GM12865 (cell line): Measurements from ENCODE around the gene PTX4.
"Not testable (repeated sequence)": the region's sequence is repeated elsewhere in the genome, so short reads cannot be mapped to it uniquely, and the experiment has no call there.

ENCODE experiments used
- DNase-seq: peaks from one replicate; pipeline ENCODE4 v3.0.0; 2010; ENCODE audit warnings: low read depth
- H3K4me3 ChIP-seq: 2 replicates; pipeline ENCODE4 v1.5.1; 2011; ENCODE audit warnings: mild to moderate bottlenecking, low read depth, low read length, control low read depth
- TF ChIP-seq, protein P1 (sequence below): IDR thresholded peaks from 2 replicates; pipeline ENCODE4 v1.5.1; 2011; ENCODE audit warnings: low read length, control low read depth, low read depth, inconsistent platforms; ENCODE audit not compliant: insufficient read depth; ENCODE audit errors: missing control alignments

The PTX4 gene

GRCh38 chr16:1489077-1489476 lies 333 bp upstream of the PTX4 start:
- TF ChIP-seq, protein P1, sequence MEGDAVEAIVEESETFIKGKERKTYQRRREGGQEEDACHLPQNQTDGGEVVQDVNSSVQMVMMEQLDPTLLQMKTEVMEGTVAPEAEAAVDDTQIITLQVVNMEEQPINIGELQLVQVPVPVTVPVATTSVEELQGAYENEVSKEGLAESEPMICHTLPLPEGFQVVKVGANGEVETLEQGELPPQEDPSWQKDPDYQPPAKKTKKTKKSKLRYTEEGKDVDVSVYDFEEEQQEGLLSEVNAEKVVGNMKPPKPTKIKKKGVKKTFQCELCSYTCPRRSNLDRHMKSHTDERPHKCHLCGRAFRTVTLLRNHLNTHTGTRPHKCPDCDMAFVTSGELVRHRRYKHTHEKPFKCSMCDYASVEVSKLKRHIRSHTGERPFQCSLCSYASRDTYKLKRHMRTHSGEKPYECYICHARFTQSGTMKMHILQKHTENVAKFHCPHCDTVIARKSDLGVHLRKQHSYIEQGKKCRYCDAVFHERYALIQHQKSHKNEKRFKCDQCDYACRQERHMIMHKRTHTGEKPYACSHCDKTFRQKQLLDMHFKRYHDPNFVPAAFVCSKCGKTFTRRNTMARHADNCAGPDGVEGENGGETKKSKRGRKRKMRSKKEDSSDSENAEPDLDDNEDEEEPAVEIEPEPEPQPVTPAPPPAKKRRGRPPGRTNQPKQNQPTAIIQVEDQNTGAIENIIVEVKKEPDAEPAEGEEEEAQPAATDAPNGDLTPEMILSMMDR, result no peak
- H3K4me3 ChIP-seq, result no peak overlapping the region
- no peak for DNase-seq

- no peak overlapping the region for H3K4me3 ChIP-seq
- TF ChIP-seq, protein P1, result no peak
- DNase-seq, result no peak
Measured at GRCh38 chr16:1488054-1488601, 616 bp downstream of the PTX4 start.

DNA sequence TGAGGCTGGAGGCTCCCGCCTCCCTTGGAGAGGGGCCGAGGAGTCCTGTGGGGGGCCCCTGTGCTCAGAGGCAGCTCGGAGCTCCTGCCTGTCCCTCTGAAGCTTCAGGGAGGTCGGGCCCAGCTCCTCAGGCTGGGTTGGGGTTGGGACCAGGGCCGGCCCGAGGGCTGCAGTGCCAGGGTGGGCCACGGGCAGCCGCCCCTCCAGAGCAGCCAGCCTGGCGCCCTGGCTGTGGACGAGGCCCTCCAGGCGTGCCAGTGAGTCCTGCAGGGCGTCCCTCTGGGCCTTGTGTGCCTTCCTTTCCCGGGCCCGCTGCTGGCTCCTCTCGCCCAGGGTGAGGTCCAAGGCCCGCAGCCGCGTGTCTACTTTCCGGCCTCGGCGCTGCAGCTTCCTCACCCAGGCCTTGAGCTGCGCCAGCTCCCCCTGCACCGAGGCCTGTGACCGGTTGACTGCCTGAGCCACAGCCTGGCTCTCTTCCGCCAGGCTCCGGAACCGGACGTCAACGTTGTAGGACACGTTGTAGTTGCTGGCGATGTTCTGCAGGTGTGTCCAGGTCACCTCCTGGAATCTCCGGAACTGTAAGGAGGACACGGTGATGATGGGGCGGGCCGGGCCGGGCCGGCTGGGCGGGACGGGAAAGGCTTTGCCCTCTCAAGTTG lies 1.2 kb downstream of the PTX4 start:
- TF ChIP-seq, protein P1, result no peak
- DNase-seq, result no peak

DNA sequence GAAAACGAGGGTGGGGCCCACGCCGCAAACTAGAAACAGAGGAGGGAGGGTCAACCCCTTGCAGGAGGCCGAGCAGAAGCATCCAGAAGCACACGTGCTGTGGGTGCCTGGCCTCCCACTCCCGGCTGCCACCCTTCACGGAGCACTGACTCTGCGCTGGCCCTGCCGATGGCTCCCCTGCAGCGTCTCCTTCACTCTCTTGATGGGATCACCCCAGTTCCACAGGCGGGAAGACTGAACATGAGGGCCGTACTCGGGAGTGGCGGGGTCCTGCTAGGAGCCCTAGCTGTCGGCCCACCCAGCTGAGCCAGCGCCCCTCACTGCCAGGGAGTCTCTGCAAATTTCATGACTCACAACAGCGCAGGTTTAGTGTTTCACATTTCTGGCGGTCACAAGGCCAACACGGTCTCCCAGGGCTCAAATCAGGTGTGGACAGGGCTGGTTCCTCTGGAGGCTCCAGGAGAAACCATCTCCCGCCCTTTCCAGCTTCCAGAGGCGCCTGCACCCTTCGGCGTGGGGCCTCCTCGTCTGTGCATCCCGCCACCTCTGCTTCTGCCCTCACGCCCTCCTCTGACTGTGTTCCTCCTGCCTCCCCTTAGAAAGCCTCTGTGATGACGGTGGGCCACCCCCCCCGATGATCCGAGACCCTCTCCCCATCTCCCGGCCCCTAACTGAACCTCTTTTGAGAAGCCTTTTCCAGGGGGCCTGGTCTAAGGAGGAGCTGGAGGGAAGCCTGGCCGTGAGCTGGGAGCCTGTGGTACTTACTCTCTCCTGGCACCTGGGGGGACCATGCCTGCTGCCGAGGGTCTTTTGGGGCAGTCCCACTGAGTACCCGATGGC lies 2.0 kb downstream of the PTX4 start:
- TF ChIP-seq, protein P1, result no peak
- DNase-seq, result no peak
- H3K4me3 ChIP-seq, result no peak overlapping the region

More for the DNA sequence above, 1.2 kb downstream of the PTX4 start:
- no peak overlapping the region for H3K4me3 ChIP-seq

GRCh38 chr16:1485847-1486496 lies 2.8 kb downstream of the PTX4 start:
- TF ChIP-seq, protein P1, result no peak
- DNase-seq, result no peak
- H3K4me3 ChIP-seq, result no peak overlapping the region

- DNase-seq, result no peak
Measured at GRCh38 chr16:1481906-1482835, 6.6 kb downstream of the PTX4 start.

DNA sequence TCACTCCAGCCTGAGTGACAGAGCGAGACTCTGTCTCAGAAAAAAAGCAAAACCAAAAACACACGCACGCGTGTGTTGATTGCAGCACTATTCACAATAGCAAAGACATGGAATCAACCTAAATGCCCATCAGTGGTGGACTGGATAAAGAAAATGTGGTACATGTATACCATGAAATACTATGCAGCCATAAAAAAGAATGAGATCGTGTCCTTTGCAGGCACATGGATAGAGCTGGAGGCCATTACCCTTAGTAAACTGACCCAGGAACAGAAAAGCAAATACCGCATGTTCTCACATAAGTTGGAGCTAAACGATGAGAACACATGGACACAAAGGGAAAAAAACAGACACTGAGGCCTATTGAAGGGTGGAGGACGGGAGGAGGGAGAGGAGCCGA lies 9.8 kb downstream of the PTX4 start:
- not testable (repeated sequence) for DNase-seq, H3K4me3 ChIP-seq

More at GRCh38 chr16:1481906-1482835, 6.6 kb downstream of the PTX4 start:
- TF ChIP-seq, protein P1, result no peak
- H3K4me3 ChIP-seq, result no peak overlapping the region
